ENCODE results near the gene TMEM120A. TPM values are rescaled to one million over a fixed set of nuclear protein-coding genes. Genes with fewer than 3 reads are reported as not detected.
"Not testable (repeated sequence)": the region's sequence is repeated elsewhere in the genome, so short reads cannot be mapped to it uniquely, and the experiment has no call there.

The TMEM120A gene
- total RNA-seq, 4 donors from 2014 or later = 57.6 to 119 (median 92.0) TPM

DNA sequence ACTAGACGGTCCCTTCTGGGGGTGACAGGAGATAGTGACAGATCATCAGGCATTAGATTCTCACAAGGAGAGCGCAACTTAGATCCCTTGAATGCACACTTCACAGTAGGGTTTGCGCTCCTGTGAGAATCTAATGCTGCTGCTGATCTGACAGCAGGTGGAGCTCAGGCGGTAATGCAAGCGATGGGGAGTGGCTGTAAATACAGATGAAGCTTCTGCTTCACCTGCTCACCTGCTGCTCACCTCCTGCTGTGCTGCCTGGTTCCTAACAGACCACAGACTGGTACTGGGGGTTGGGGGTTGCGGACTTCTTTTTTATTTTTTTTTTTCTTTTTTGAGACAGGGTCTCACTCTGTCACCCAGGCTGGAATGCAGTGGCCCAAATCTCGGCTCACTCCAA is 35.3 kb upstream of the TMEM120A start:
- WGBS, 2 donors (ENCODE audit: low coverage in 1 of 2) = 74 to 100% methylated on average over 2 to 7 of the region's 7 CpGs

DNA sequence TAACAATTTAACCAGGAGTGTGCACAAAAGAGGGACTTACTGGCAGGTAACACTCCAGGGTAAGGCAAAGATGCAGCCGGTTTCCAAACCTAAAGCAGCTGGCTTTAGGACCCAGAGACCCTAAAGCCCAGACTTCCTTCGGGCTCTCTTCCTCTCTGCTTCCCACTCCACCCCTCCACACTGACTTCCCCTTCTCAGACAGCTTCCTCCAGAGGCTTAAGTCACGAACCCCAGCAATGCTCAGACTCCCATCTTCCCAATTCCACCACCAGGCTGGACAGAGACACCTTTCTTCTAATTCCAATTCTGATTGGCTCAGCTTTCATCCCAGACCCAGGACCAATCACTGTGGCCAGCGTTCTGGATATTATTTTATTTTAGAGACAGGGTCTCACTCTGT is 28.6 kb upstream of the TMEM120A start:
- H3K27ac ChIP-seq = no peak overlapping the region
- in situ Hi-C loops (cut with MboI; ENCODE audit: low pct_ligation_motif_present in 1 of 4, low pct_unique_long_range_greater_than_20kb in 1 of 4, low sequenced_read_pairs in 3 of 4) (loop anchor here in 3 of 4 donors (5.0 to 10.0 kb wide), 2 partner anchors 156 to 158 kb away; no protein-coding TSS in a partner anchor), intact Hi-C loops (cut with DNase I; ENCODE audit: low total_unique reads) (no loop called here)
- no peak for DNase-seq
- no peak overlapping the region for H3K4me3 ChIP-seq
- peaks cover 0 to 12% (median 0%) of the 10 kb centered on the region in 4 donors for H3K36me3 ChIP-seq
- 60 to 75% methylated on average over 4 of the region's 4 CpGs for WGBS, 2 donors (ENCODE audit: low coverage in 1 of 2)
- no peaks in the 10 kb centered on the region for H3K9me3 ChIP-seq
- TF ChIP-seq POLR2AphosphoS5 (IDR thresholded peaks at IDR 0.05) = no peak
- TF ChIP-seq POLR2A (IDR thresholded peaks at IDR 0.05) = no peak
- TF ChIP-seq, protein P1, sequence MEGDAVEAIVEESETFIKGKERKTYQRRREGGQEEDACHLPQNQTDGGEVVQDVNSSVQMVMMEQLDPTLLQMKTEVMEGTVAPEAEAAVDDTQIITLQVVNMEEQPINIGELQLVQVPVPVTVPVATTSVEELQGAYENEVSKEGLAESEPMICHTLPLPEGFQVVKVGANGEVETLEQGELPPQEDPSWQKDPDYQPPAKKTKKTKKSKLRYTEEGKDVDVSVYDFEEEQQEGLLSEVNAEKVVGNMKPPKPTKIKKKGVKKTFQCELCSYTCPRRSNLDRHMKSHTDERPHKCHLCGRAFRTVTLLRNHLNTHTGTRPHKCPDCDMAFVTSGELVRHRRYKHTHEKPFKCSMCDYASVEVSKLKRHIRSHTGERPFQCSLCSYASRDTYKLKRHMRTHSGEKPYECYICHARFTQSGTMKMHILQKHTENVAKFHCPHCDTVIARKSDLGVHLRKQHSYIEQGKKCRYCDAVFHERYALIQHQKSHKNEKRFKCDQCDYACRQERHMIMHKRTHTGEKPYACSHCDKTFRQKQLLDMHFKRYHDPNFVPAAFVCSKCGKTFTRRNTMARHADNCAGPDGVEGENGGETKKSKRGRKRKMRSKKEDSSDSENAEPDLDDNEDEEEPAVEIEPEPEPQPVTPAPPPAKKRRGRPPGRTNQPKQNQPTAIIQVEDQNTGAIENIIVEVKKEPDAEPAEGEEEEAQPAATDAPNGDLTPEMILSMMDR (IDR thresholded peaks at IDR 0.05) = no peak
- no peak for TF ChIP-seq EP300 (IDR thresholded peaks at IDR 0.05; ENCODE audit: low read depth)
- no peaks in the 10 kb centered on the region for H3K27me3 ChIP-seq
- peaks cover 0 to 4% (median 1%) of the 10 kb centered on the region in 4 donors for H3K4me1 ChIP-seq

More for the DNA sequence above, 35.3 kb upstream of the TMEM120A start:
- TF ChIP-seq, protein P1 (IDR thresholded peaks at IDR 0.05) = peak in 2 of 5 experiments; percentile 10 to 18
- H3K27me3 ChIP-seq, H3K36me3 ChIP-seq, H3K4me3 ChIP-seq, H3K4me1 ChIP-seq, H3K27ac ChIP-seq, DNase-seq, H3K9me3 ChIP-seq: not testable (repeated sequence)
- in situ Hi-C loops (cut with MboI; ENCODE audit: low pct_ligation_motif_present in 1 of 4, low pct_unique_long_range_greater_than_20kb in 1 of 4, low sequenced_read_pairs in 3 of 4) (loop anchor here in 1 of 4 donors (10.0 kb wide), 1 partner anchor 165 kb away; no protein-coding TSS in a partner anchor), intact Hi-C loops (cut with DNase I; ENCODE audit: low total_unique reads) (loop anchor here (5.0 kb wide), 1 partner anchor 1367 kb away; no protein-coding TSS in a partner anchor)

DNA sequence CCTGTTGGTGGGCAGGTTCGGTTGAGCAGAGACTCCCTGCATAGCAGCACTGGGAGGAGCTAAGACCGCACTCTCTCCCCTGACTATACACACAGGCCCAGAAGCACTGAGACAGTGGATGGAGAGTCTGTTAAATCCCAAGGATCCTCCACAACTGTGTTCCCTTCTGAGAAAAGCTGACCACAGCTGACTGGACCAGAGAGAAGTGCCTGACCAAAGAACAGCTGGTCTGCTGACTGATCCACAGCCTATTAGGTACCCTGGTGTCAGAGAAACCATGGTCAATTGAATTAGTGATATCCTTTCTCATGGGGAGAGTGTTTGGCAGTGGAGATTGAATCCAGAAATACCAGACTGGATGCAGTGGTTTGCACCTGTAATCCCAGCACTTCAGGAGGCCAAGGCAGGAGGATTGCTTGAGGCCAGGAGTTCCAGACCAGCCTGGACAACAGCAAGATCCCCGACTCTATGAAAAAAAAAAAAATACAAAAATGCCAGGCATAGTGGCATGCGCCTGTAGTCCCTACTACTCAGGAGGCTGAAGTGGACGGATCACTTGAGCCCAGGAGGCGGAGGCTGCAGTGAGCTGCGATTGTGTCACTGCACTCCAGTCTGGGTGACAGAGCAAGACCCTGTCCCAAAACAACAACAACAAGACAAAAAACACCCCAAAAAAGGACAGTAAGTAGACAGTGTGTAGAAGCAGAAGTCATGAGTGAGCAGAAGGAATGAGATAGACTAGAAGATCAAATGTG is 27.8 kb upstream of the TMEM120A start:
- TF ChIP-seq POLR2A (IDR thresholded peaks at IDR 0.05) (no peak), POLR2AphosphoS5 (IDR thresholded peaks at IDR 0.05) (no peak), EP300 (IDR thresholded peaks at IDR 0.05; ENCODE audit: low read depth) (no peak)
- TF ChIP-seq, protein P1 (IDR thresholded peaks at IDR 0.05) = no peak
- intact Hi-C loops (cut with DNase I; ENCODE audit: low total_unique reads) = no loop called here
- H3K36me3 ChIP-seq = peaks cover 0 to 12% (median 0%) of the 10 kb centered on the region in 4 donors
- WGBS, 2 donors (ENCODE audit: low coverage in 1 of 2) = 80 to 89% methylated on average over 1 to 7 of the region's 7 CpGs
- H3K4me3 ChIP-seq = no peak overlapping the region
- H3K27me3 ChIP-seq = no peaks in the 10 kb centered on the region
- H3K4me1 ChIP-seq = peaks cover 0 to 4% (median 1%) of the 10 kb centered on the region in 4 donors
- H3K9me3 ChIP-seq = no peaks in the 10 kb centered on the region
- in situ Hi-C loops (cut with MboI; ENCODE audit: low pct_ligation_motif_present in 1 of 4, low pct_unique_long_range_greater_than_20kb in 1 of 4, low sequenced_read_pairs in 3 of 4) = loop anchor here in 3 of 4 donors (5.0 to 10.0 kb wide), 2 partner anchors 155 to 157 kb away; no protein-coding TSS in a partner anchor
- no peak overlapping the region for H3K27ac ChIP-seq
- DNase-seq = no peak

DNA sequence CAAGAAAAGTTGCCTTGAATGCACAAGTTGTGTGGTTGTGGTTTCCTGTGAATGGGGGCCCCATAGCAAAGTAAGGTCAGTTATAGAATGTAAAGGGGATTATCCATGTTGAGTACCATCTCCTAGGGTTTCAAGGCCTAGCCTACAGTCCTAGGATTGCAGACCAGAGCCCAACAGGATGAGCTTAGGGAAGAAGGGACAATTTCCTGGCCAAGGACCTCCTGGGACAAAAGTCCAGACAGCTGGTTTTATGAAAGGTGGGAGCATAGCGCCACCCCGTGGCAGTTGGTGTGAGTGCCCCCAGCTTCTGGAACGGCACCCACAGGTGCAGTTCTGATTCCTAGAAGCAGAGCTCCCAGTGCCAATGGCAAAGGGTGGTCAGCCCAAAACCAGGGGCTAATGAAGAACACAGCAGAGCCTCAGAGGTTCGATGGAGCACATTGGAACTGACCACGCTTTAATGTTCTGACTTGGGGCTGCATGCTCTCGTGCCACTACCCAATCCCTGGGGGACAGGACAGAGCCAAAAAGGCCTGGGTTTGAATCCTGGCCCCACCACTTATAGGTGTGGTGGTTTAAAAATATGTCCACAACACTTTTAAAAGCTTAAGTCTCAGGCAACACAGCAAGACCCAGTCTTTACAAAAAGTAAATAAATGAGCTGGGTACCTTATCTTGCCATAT is 25.8 kb upstream of the TMEM120A start:
- no peak overlapping the region for H3K27ac ChIP-seq
- in situ Hi-C loops (cut with MboI; ENCODE audit: low pct_ligation_motif_present in 1 of 4, low pct_unique_long_range_greater_than_20kb in 1 of 4, low sequenced_read_pairs in 3 of 4) = loop anchor here in 3 of 4 donors (5.0 to 10.0 kb wide), 2 partner anchors 153 to 155 kb away; no protein-coding TSS in a partner anchor
- peaks cover 0 to 12% (median 2%) of the 10 kb centered on the region in 4 donors for H3K36me3 ChIP-seq
- 38% methylated on average over 6 of the region's 6 CpGs; no CpG with 5 or more reads in 1 of the 2 donors for whole genome bisulfite sequencing, 2 donors (ENCODE audit: low coverage in 1 of 2)
- DNase-seq = peak; percentile 83
- intact Hi-C loops (cut with DNase I; ENCODE audit: low total_unique reads) = loop anchor here (2.0 kb wide), 1 partner anchor 153 kb away; no protein-coding TSS in a partner anchor
- H3K4me1 ChIP-seq = peaks cover 0 to 4% (median 1%) of the 10 kb centered on the region in 4 donors
- no peaks in the 10 kb centered on the region for H3K9me3 ChIP-seq
- H3K27me3 ChIP-seq = no peaks in the 10 kb centered on the region
- no peak for TF ChIP-seq POLR2AphosphoS5 (IDR thresholded peaks at IDR 0.05)
- TF ChIP-seq, protein P1 (IDR thresholded peaks at IDR 0.05) = peak; percentile 75 to 92 (median 90)
- no peak overlapping the region for H3K4me3 ChIP-seq

DNA sequence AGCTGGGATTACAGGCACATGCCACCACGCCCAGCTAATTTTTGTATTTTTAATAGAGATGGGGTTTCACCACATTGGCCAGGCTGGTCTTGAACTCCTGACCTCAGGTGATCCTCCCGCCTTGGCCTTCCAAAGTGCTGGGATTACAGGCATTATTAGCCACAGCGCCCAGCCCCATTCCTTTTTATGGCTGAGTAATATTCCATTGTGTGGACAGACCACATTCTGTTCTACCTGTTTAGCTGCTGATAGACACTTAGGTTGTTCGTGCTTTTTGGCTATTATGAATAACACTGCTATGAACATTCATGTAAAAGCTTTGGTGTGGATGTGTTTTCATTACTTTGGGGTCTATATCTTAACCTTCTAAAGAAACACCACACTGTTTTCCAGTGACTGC is 24.1 kb upstream of the TMEM120A start:
- H3K36me3 ChIP-seq = peaks cover 0 to 12% (median 2%) of the 10 kb centered on the region in 4 donors
- DNase-seq; H3K27me3 ChIP-seq; H3K4me3 ChIP-seq; H3K27ac ChIP-seq; H3K4me1 ChIP-seq; intact Hi-C loops (cut with DNase I; ENCODE audit: low total_unique reads); H3K9me3 ChIP-seq: not testable (repeated sequence)
- 90 to 97% methylated on average over 3 to 4 of the region's 4 CpGs for WGBS, 2 donors (ENCODE audit: low coverage in 1 of 2)
- in situ Hi-C loops (cut with MboI; ENCODE audit: low pct_ligation_motif_present in 1 of 4, low pct_unique_long_range_greater_than_20kb in 1 of 4, low sequenced_read_pairs in 3 of 4) = loop anchor here in 1 of 4 donors (10.0 kb wide), 1 partner anchor 144 kb away; the partner anchor contains the start of gene RHBDD2
